Fibroblast of lung (primary cell): ENCODE results near the gene KIRREL3. TPM values are rescaled to one million over a fixed set of nuclear protein-coding genes. Genes with fewer than 3 reads are reported as not detected.

ENCODE experiments used
- DNase-seq, 2 donors: peaks; one replicate each; pipeline versions ENCODE4 v3.0.0 to v3.0.0-alpha.2; 2010; ENCODE audit warnings: low read depth in 2 of 2
- H2AFZ ChIP-seq: 2 replicates; pipeline ENCODE4 v1.5.1; 2012; ENCODE audit warnings: low read length, control low read depth, inconsistent platforms
- H3K27ac ChIP-seq: 2 replicates; pipeline ENCODE4 v1.5.1; 2011; ENCODE audit warnings: low read length, control low read depth; ENCODE audit not compliant: insufficient read depth
- H3K27me3 ChIP-seq: 2 replicates; pipeline ENCODE4 v1.5.1; 2011; ENCODE audit warnings: mild to moderate bottlenecking, low read length; ENCODE audit not compliant: control insufficient read depth, insufficient read depth
- H3K36me3 ChIP-seq: 2 replicates; pipeline ENCODE4 v1.5.1; 2011; ENCODE audit warnings: low read length; ENCODE audit not compliant: control insufficient read depth, insufficient read depth
- H3K4me1 ChIP-seq: 2 replicates; pipeline ENCODE4 v1.5.1; 2011; ENCODE audit warnings: low read length; ENCODE audit not compliant: control insufficient read depth, insufficient read depth; ENCODE audit errors: extremely low read depth
- H3K4me2 ChIP-seq: 2 replicates; pipeline ENCODE4 v1.5.1; 2011; ENCODE audit warnings: low read length, control low read depth; ENCODE audit not compliant: insufficient read depth; ENCODE audit errors: extremely low read depth
- H3K4me3 ChIP-seq, 4 experiments: fragments of 200-600 bp in 1 of 4; sonication (generic) in 1 of 4; replicated peaks in 1 of 4; 2 replicates each; pipeline ENCODE4 v1.5.1; 2011 to 2016; ENCODE audit warnings: low read length in 4 of 4, low read depth in 3 of 4, mild to moderate bottlenecking in 3 of 4, control low read depth in 2 of 4, inconsistent platforms in 1 of 4, mixed read lengths in 1 of 4; ENCODE audit not compliant: insufficient read depth in 1 of 4; ENCODE audit errors: control extremely low read depth in 1 of 4
- H3K79me2 ChIP-seq: 2 replicates; pipeline ENCODE4 v1.5.1; 2012; ENCODE audit warnings: mild to moderate bottlenecking, low read length, inconsistent platforms; ENCODE audit not compliant: control insufficient read depth, insufficient read depth
- H3K9ac ChIP-seq: 2 replicates; pipeline ENCODE4 v1.5.1; 2011; ENCODE audit warnings: mild to moderate bottlenecking, low read length, control low read depth; ENCODE audit not compliant: insufficient read depth
- H3K9me3 ChIP-seq: 2 replicates; pipeline ENCODE4 v1.5.1; 2012; ENCODE audit warnings: low read depth, low read length; ENCODE audit not compliant: control insufficient read depth, insufficient read depth
- H4K20me1 ChIP-seq: 2 replicates; pipeline ENCODE4 v1.5.1; 2011; ENCODE audit warnings: low read length; ENCODE audit not compliant: control insufficient read depth, insufficient read depth; ENCODE audit errors: extremely low read depth
- EZH2 ChIP-seq: IDR thresholded peaks from 2 replicates; pipeline ENCODE4 v1.5.1; 2012; ENCODE audit warnings: low read length, control low read depth, mild to moderate bottlenecking; ENCODE audit errors: missing control alignments
- polyA plus RNA-seq, 2 donors: library from polyadenylated mRNA; depleted of rRNA in 1 of 2; stranded (reverse) in 1 of 2; unstranded in 1 of 2; fragments of >200 nt; gene quantifications; 2 replicates each; pipeline ENCODE4 v1.2.1, GENCODE V29; 2011 to 2012; ENCODE audit warnings: missing spikeins in 1 of 2
- total RNA-seq: library from RNA; depleted of rRNA; stranded (reverse); fragments of >200 nt; gene quantifications from 2 replicates; pipeline ENCODE4 v1.2.1, GENCODE V29; 2014
- TF ChIP-seq, protein P1 (sequence below), 2 donors: IDR thresholded peaks in 1 of 2; conservative IDR thresholded peaks in 1 of 2; 1 replicate in 1 of 2; 2 replicates in 1 of 2; pipeline ENCODE4 v1.5.1; 2011 to 2012; ENCODE audit warnings: low read length in 2 of 2, control low read depth in 1 of 2, inconsistent platforms in 1 of 2, low read depth in 1 of 2, mild to moderate bottlenecking in 1 of 2

The KIRREL3 gene
- total and polyA plus RNA-seq, 2 donors (not counting 1 experiment from before 2014, with no cell fraction given): 2.8 to 6.1 TPM

DNA sequence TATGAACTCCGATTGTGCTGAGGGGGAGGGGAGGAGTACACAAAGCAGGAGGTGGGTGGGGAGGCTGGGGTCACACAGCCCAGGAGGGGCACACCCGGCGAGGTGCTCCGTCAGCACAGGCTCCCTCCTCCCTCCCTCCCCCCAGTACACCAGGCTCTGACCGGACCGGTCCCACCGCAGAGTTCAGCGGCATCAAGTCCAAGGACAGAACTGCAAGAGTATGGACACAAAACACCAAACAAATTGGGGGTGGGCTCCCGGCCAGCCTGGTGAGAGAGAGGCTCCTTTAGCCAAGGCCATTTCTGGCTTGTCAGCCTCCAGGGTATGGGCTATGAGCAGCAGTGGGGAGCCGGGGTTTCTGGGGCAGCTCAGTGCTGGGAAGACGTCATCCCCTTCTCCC, 576.8 kb downstream of the KIRREL3 start:
- no peak overlapping the region for H3K4me2 ChIP-seq
- TF ChIP-seq, protein P1, sequence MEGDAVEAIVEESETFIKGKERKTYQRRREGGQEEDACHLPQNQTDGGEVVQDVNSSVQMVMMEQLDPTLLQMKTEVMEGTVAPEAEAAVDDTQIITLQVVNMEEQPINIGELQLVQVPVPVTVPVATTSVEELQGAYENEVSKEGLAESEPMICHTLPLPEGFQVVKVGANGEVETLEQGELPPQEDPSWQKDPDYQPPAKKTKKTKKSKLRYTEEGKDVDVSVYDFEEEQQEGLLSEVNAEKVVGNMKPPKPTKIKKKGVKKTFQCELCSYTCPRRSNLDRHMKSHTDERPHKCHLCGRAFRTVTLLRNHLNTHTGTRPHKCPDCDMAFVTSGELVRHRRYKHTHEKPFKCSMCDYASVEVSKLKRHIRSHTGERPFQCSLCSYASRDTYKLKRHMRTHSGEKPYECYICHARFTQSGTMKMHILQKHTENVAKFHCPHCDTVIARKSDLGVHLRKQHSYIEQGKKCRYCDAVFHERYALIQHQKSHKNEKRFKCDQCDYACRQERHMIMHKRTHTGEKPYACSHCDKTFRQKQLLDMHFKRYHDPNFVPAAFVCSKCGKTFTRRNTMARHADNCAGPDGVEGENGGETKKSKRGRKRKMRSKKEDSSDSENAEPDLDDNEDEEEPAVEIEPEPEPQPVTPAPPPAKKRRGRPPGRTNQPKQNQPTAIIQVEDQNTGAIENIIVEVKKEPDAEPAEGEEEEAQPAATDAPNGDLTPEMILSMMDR (conservative IDR thresholded peaks at IDR 0.05 in 1 of 2, IDR thresholded peaks at IDR 0.05 in 1 of 2; ENCODE audit: low read depth in 1 of 2, low read length in 2 of 2): no peak
- no peak for TF ChIP-seq EZH2

DNA sequence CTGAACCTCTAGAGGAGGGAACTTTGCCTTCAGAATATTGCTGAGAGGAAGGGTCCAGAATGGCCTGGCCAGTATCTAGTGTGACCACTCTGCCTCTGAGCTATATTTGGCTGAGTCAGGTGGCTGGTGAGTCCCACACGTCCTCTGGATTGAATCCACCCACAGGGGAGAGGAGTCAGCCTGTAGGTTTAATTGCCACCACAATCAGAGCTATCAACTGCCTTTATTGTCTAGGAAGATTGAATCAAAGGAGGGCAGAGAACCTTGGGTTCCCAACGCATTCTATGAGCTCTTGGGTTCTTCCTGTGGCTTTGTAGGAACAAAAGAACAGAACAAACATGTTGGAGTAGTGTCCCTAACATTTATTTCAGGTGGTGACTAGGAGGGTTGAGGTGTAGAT, 577.4 kb downstream of the KIRREL3 start:
- Histone ChIP-seq H3K4me2 (no peak overlapping the region), H3K79me2 (no peaks in the 10 kb centered on the region), H3K4me3 (no peak overlapping the region), H3K36me3 (no peaks in the 10 kb centered on the region), H3K9me3 (no peaks in the 10 kb centered on the region), H3K9ac (no peak overlapping the region), H3K4me1 (peaks cover 2% of the 10 kb centered on the region), H2AFZ (no peak overlapping the region), H3K27ac (no peak overlapping the region), H3K27me3 (no peaks in the 10 kb centered on the region), H4K20me1 (no peaks in the 10 kb centered on the region)
- DNase-seq: no peak
- no peak for TF ChIP-seq EZH2
- TF ChIP-seq, protein P1 (conservative IDR thresholded peaks at IDR 0.05 in 1 of 2, IDR thresholded peaks at IDR 0.05 in 1 of 2; ENCODE audit: low read depth in 1 of 2, low read length in 2 of 2): no peak

More for the DNA sequence above, 576.8 kb downstream of the KIRREL3 start:
- H3K9ac ChIP-seq: no peak overlapping the region
- no peaks in the 10 kb centered on the region for H3K9me3 ChIP-seq
- peaks cover 2% of the 10 kb centered on the region for H3K4me1 ChIP-seq
- H2AFZ ChIP-seq: no peak overlapping the region
- H4K20me1 ChIP-seq: no peaks in the 10 kb centered on the region
- no peak overlapping the region for H3K27ac ChIP-seq
- H3K36me3 ChIP-seq: no peaks in the 10 kb centered on the region
- H3K4me3 ChIP-seq: no peak overlapping the region
- H3K79me2 ChIP-seq: no peaks in the 10 kb centered on the region
- no peak for DNase-seq
- H3K27me3 ChIP-seq: no peaks in the 10 kb centered on the region

DNA sequence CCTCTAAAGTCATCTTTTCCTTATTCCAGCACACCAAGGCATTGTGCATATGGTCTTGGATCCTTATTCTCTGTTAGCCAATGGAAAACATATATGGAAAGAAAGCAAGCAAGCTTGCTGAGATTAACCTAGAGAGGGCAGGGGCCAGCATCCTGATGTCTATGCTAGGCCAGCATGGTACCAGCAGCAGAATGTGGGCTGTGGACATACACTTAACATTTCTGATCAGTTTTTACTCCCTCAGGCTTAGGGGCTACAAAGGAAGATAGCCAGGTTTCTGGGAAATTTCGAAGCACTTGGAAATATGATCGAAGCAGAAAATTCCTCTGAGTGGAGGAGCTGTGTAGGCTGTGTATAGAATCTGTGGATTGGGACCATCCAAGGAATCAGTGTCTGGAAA, 578.1 kb downstream of the KIRREL3 start:
- H3K27ac ChIP-seq: no peak overlapping the region
- DNase-seq: no peak
- H3K4me1 ChIP-seq: peaks cover 2% of the 10 kb centered on the region
- no peaks in the 10 kb centered on the region for H3K9me3 ChIP-seq
- H3K4me2 ChIP-seq: no peak overlapping the region
- no peak for TF ChIP-seq EZH2
- TF ChIP-seq, protein P1 (conservative IDR thresholded peaks at IDR 0.05 in 1 of 2, IDR thresholded peaks at IDR 0.05 in 1 of 2; ENCODE audit: low read depth in 1 of 2, low read length in 2 of 2): no peak
- H3K4me3 ChIP-seq: no peak overlapping the region
- H4K20me1 ChIP-seq: no peaks in the 10 kb centered on the region
- H2AFZ ChIP-seq: no peak overlapping the region
- H3K36me3 ChIP-seq: no peaks in the 10 kb centered on the region
- H3K9ac ChIP-seq: no peak overlapping the region
- H3K27me3 ChIP-seq: no peaks in the 10 kb centered on the region
- H3K79me2 ChIP-seq: no peaks in the 10 kb centered on the region
